Epithelial cell of esophagus (primary cell): ENCODE results near the gene KRT84.

Experiments used
- DNase-seq: peaks from one replicate; pipeline ENCODE4 v3.0.0; 2010; ENCODE audit warnings: low read depth
- H3K4me3 ChIP-seq: 2 replicates; pipeline ENCODE4 v1.5.1; 2011; ENCODE audit warnings: mild to moderate bottlenecking, low read length, control low read depth
- CTCF ChIP-seq: IDR thresholded peaks from 2 replicates; pipeline ENCODE4 v1.5.1; 2011; ENCODE audit warnings: low read depth, mild to moderate bottlenecking, low read length, control low read depth, inconsistent platforms; ENCODE audit not compliant: insufficient read depth; ENCODE audit errors: missing control alignments

Gene KRT84

GRCh38 chr12:52402873-52403540 is 17.6 kb upstream of the KRT84 start:
- TF ChIP-seq CTCF: no peak
- DNase-seq: no peak
- H3K4me3 ChIP-seq: no peak overlapping the region

- TF ChIP-seq CTCF: no peak
- H3K4me3 ChIP-seq: no peak overlapping the region
- no peak for DNase-seq
These were observed 16.9 kb upstream of the KRT84 start for GRCh38 chr12:52402377-52402776.

GRCh38 chr12:52401926-52402325 is 16.5 kb upstream of the KRT84 start:
- DNase-seq: peak; percentile 51
- no peak for TF ChIP-seq CTCF
- H3K4me3 ChIP-seq: no peak overlapping the region

GRCh38 chr12:52401526-52401925 is 16.1 kb upstream of the KRT84 start:
- peak; percentile 17 for DNase-seq
- H3K4me3 ChIP-seq: no peak overlapping the region
- TF ChIP-seq CTCF: no peak

GRCh38 chr12:52400906-52401305 is 15.5 kb upstream of the KRT84 start:
- H3K4me3 ChIP-seq: no peak overlapping the region
- TF ChIP-seq CTCF: no peak
- DNase-seq: no peak

- DNase-seq: no peak
- H3K4me3 ChIP-seq: no peak overlapping the region
- TF ChIP-seq CTCF: no peak
These were observed 14.3 kb upstream of the KRT84 start for GRCh38 chr12:52399756-52400155.

- no peak for DNase-seq
- no peak overlapping the region for H3K4me3 ChIP-seq
- TF ChIP-seq CTCF: no peak
These were observed 12.7 kb upstream of the KRT84 start for GRCh38 chr12:52398176-52398575.
